CD8-positive, alpha-beta memory T cell (primary cell): ENCODE results near the gene ENOX1. TPM values are rescaled to one million over a fixed set of nuclear protein-coding genes. Genes with fewer than 3 reads are reported as not detected.

Experiments
- CTCF ChIA-PET: fragments of 350-600 bp; sonication (Branson Sonifier 250); formaldehyde crosslinking; loops from one replicate; lab custom pipeline; 2021; ENCODE audit warnings: antibody characterized with exemption; lab: Charles Lee
- POLR2A ChIA-PET: fragments of 350-600 bp; sonication (Branson Sonifier 250); formaldehyde crosslinking; loops from one replicate; lab custom pipeline; 2021; ENCODE audit warnings: antibody characterized with exemption; lab: Charles Lee
- DNase-seq, 5 donors: peaks; one replicate each; pipeline versions ENCODE4 v3.0.0 to v3.0.0-alpha.2; 2020 to 2022; ENCODE audit warnings: mixed read lengths in 1 of 5
- H3K27ac ChIP-seq: one replicate; pipeline ENCODE4 v1.7.0; 2013; ENCODE audit warnings: low read depth, mild to moderate bottlenecking, low read length, moderate library complexity
- H3K27me3 ChIP-seq: 2 replicates; pipeline ENCODE4 v1.7.0; 2013; ENCODE audit warnings: low read length, mild to moderate bottlenecking; ENCODE audit not compliant: insufficient read depth, poor library complexity, severe bottlenecking
- H3K36me3 ChIP-seq: 2 replicates; pipeline ENCODE4 v1.7.0; 2013; ENCODE audit warnings: mild to moderate bottlenecking, low read length, moderate library complexity; ENCODE audit not compliant: insufficient read depth
- H3K4me1 ChIP-seq: 2 replicates; pipeline ENCODE4 v1.7.0; 2013; ENCODE audit warnings: mild to moderate bottlenecking, low read length, moderate library complexity; ENCODE audit not compliant: insufficient read depth
- H3K4me3 ChIP-seq: 2 replicates; pipeline ENCODE4 v1.7.0; 2013; ENCODE audit warnings: mild to moderate bottlenecking, low read length
- H3K9me3 ChIP-seq: 2 replicates; pipeline ENCODE4 v1.7.0; 2013; ENCODE audit warnings: mild to moderate bottlenecking, low read length
- H3K27ac Mint-ChIP-seq, 8 donors: one replicate each; pipeline ENCODE4 v1.8.0; 2020 to 2021; ENCODE audit warnings: mixed read lengths in 8 of 8, mild to moderate bottlenecking in 6 of 8, inconsistent platforms in 3 of 8, moderate library complexity in 3 of 8
- H3K27me3 Mint-ChIP-seq, 2 donors: one replicate each; pipeline ENCODE4 v1.8.0; 2020 to 2021; ENCODE audit warnings: mixed read lengths in 2 of 2, mild to moderate bottlenecking in 1 of 2, moderate library complexity in 1 of 2
- H3K36me3 Mint-ChIP-seq, 3 donors: one replicate each; pipeline ENCODE4 v1.8.0; 2020 to 2021; ENCODE audit warnings: mixed read lengths in 3 of 3, inconsistent platforms in 1 of 3, mild to moderate bottlenecking in 1 of 3
- H3K4me1 Mint-ChIP-seq, 3 donors: one replicate each; pipeline ENCODE4 v1.8.0; 2020 to 2021; ENCODE audit warnings: mixed read lengths in 3 of 3, inconsistent platforms in 1 of 3, mild to moderate bottlenecking in 1 of 3
- H3K4me3 Mint-ChIP-seq, 7 donors: one replicate each; pipeline ENCODE4 v1.8.0; 2020 to 2021; ENCODE audit warnings: mixed read lengths in 7 of 7, mild to moderate bottlenecking in 6 of 7, moderate library complexity in 4 of 7, inconsistent platforms in 2 of 7
- H3K9me3 Mint-ChIP-seq, 5 donors: one replicate each; pipeline ENCODE4 v1.8.0; 2020 to 2022; ENCODE audit warnings: mixed read lengths in 5 of 5, mild to moderate bottlenecking in 3 of 5, moderate library complexity in 2 of 5, inconsistent platforms in 1 of 5
- polyA plus RNA-seq: library from polyadenylated mRNA; unstranded; fragments of 300-500 nt; fragmentation: Illumina TruSeq; gene quantifications from one replicate; pipeline ENCODE4 v1.2.3, GENCODE V29; 2021
- total RNA-seq, 2 experiments: library from RNA; stranded (reverse); gene quantifications; one replicate each; pipeline ENCODE4 v1.2.3, GENCODE V29; 2021

ENOX1 gene
- total and polyA plus RNA-seq, 3 experiments from 2014 or later = 0.18 to 0.29 TPM; not detected in 1

DNA sequence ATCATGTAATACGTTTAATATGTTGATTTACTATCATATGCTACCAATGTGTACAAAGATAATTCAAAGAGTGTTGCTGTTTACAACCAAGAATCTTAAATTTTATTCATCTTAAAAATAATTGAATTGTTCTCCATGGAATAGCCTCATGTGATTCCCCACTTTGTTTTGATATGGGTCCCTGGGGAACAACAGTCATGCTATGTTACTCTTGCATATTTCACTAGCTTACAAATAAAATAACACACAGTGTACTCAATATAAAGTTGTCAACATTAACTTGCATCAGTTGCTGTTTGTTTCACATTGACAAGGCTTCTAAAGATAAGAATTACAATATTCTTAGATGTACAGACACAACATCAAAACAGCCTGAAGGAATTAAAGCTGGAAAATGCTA, 2.3 kb downstream of the ENOX1 start:
- Histone ChIP-seq H3K4me3 (no peak overlapping the region), H3K36me3 (no peaks in the 10 kb centered on the region), H3K27ac (no peak overlapping the region), H3K27me3 (peaks cover 10% of the 10 kb centered on the region), H3K4me1 (no peaks in the 10 kb centered on the region), H3K9me3 (no peaks in the 10 kb centered on the region)
- DNase-seq = no peak
- POLR2A ChIA-PET = no interaction called here
- no peak overlapping the region for H3K4me3 Mint-ChIP-seq
- peaks cover 27 to 41% of the 10 kb centered on the region in 2 donors for H3K27me3 Mint-ChIP-seq
- H3K36me3 Mint-ChIP-seq = no peaks in the 10 kb centered on the region
- no peak overlapping the region for H3K27ac Mint-ChIP-seq
- CTCF ChIA-PET = no interaction called here
- H3K9me3 Mint-ChIP-seq = no peaks in the 10 kb centered on the region
- H3K4me1 Mint-ChIP-seq = peaks cover 7 to 21% (median 7%) of the 10 kb centered on the region in 3 donors

GRCh38 chr13:43783820-43784219, 3.0 kb downstream of the ENOX1 start:
- H3K27ac Mint-ChIP-seq = no peak overlapping the region
- H3K36me3 ChIP-seq = no peaks in the 10 kb centered on the region
- no peak for DNase-seq
- H3K36me3 Mint-ChIP-seq = no peaks in the 10 kb centered on the region
- H3K27ac ChIP-seq = no peak overlapping the region
- no peaks in the 10 kb centered on the region for H3K9me3 Mint-ChIP-seq
- no peak overlapping the region for H3K4me3 Mint-ChIP-seq
- POLR2A ChIA-PET = no interaction called here
- H3K27me3 ChIP-seq = peaks cover 10% of the 10 kb centered on the region
- CTCF ChIA-PET = no interaction called here
- H3K27me3 Mint-ChIP-seq = peaks cover 25 to 41% of the 10 kb centered on the region in 2 donors
- H3K4me1 Mint-ChIP-seq = peaks cover 7 to 21% (median 7%) of the 10 kb centered on the region in 3 donors
- H3K4me3 ChIP-seq = no peak overlapping the region
- no peaks in the 10 kb centered on the region for H3K9me3 ChIP-seq
- H3K4me1 ChIP-seq = no peaks in the 10 kb centered on the region

DNA sequence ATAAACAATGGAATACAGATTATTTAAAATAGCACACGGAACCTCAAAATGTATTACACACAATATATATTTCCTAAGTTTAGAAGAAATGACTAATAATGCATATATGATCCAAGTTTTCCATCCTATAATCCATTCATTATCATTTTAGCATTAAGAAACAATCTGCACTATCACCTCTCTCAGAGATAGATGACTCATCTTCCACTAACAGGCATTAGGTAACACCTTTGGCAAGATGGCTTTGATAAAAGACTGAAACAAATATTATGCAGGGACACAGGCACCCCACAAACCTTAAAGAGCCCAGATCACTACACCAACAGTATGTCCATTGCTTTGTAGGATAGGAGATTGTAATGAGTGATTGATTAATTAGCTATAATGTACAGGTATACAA, 4.1 kb downstream of the ENOX1 start:
- Histone ChIP-seq H3K27me3 (peaks cover 5% of the 10 kb centered on the region), H3K4me3 (no peak overlapping the region), H3K27ac (no peak overlapping the region), H3K36me3 (no peaks in the 10 kb centered on the region), H3K9me3 (no peaks in the 10 kb centered on the region), H3K4me1 (no peaks in the 10 kb centered on the region)
- Mint-ChIP-seq H3K4me3 (no peak overlapping the region), H3K4me1 (peaks cover 4 to 17% (median 5%) of the 10 kb centered on the region in 3 donors), H3K36me3 (no peaks in the 10 kb centered on the region), H3K27me3 (peaks cover 21 to 43% of the 10 kb centered on the region in 2 donors), H3K9me3 (no peaks in the 10 kb centered on the region), H3K27ac (no peak overlapping the region)
- CTCF ChIA-PET = no interaction called here
- POLR2A ChIA-PET = no interaction called here
- no peak for DNase-seq

DNA sequence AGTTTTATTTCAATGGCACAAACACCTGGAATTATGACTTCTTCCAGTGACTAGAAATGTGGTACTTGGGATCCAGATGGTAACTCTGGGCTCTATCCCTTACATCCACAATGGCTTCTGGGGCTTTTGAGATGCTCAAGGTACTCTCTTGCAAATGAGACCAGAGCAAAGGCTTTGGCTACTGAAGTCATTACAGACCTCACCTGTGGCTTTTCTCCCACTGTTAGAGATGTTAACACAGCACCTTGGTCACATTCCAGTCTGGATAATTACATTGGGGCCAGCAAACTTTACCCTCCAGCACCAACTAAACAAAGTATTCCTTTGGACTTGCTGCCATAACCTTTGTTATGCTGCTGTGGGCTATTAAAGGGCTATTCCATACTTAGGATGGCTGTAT, 6.1 kb downstream of the ENOX1 start:
- no peak overlapping the region for H3K4me3 ChIP-seq
- H3K9me3 Mint-ChIP-seq = no peaks in the 10 kb centered on the region
- DNase-seq = no peak
- H3K4me1 Mint-ChIP-seq = peaks cover 0 to 8% (median 0%) of the 10 kb centered on the region in 3 donors
- H3K9me3 ChIP-seq = no peaks in the 10 kb centered on the region
- no peak overlapping the region for H3K27ac ChIP-seq
- no peak overlapping the region for H3K27ac Mint-ChIP-seq
- H3K27me3 ChIP-seq = no peaks in the 10 kb centered on the region
- H3K4me1 ChIP-seq = no peaks in the 10 kb centered on the region
- H3K36me3 Mint-ChIP-seq = no peaks in the 10 kb centered on the region
- no peaks in the 10 kb centered on the region for H3K36me3 ChIP-seq
- peaks cover 17 to 43% of the 10 kb centered on the region in 2 donors for H3K27me3 Mint-ChIP-seq
- H3K4me3 Mint-ChIP-seq = no peak overlapping the region
- ChIA-PET CTCF (no interaction called here), POLR2A (no interaction called here)

DNA sequence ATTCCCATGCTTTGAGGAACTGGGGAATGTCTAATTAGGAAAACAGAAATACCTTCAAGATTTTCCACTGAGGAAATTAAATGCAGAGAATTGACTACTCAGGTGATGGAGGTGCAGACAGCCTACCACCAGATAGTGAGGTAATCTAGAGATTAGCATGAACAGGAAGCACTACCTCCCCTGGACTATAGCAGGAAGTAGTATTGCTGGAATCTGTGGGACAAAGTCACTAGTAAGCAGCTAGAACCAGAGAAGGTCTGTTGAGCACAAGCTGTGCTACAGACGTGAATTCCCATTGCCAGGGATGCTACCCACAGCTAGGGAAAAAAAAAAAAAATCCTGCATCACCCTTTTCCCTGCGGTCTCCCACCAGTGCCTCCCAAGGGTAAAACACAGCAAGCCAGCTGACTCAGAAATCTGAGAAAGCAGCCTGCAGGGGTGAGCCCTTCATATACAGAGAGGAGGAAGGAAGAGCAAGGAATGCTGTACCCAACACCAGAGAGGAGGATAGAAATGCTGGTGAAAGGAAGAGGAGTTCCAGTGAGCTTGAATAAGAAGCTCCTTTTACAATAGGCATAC, 10.2 kb downstream of the ENOX1 start:
- H3K27me3 Mint-ChIP-seq = peaks cover 14 to 45% of the 10 kb centered on the region in 2 donors
- H3K9me3 ChIP-seq = no peaks in the 10 kb centered on the region
- H3K9me3 Mint-ChIP-seq = no peaks in the 10 kb centered on the region
- no peak overlapping the region for H3K4me3 ChIP-seq
- POLR2A ChIA-PET = no interaction called here
- CTCF ChIA-PET = interaction anchor here (0.7 kb wide), 1 partner anchor 12 kb away, joined by 3 read pairs; no protein-coding TSS in a partner anchor
- DNase-seq = no peak
- no peak overlapping the region for H3K4me3 Mint-ChIP-seq
- H3K27ac Mint-ChIP-seq = peak overlapping the region in 1 of 8 donors; percentile 36
- H3K36me3 Mint-ChIP-seq = no peaks in the 10 kb centered on the region
- H3K36me3 ChIP-seq = no peaks in the 10 kb centered on the region
- no peaks in the 10 kb centered on the region for H3K4me1 Mint-ChIP-seq
- no peaks in the 10 kb centered on the region for H3K4me1 ChIP-seq
- no peaks in the 10 kb centered on the region for H3K27me3 ChIP-seq
- H3K27ac ChIP-seq = no peak overlapping the region

- Histone ChIP-seq H3K27me3 (no peaks in the 10 kb centered on the region), H3K9me3 (no peaks in the 10 kb centered on the region), H3K27ac (no peak overlapping the region), H3K36me3 (no peaks in the 10 kb centered on the region), H3K4me3 (no peak overlapping the region), H3K4me1 (no peaks in the 10 kb centered on the region)
- Mint-ChIP-seq H3K27me3 (peaks cover 14 to 45% of the 10 kb centered on the region in 2 donors), H3K27ac (no peak overlapping the region), H3K36me3 (no peaks in the 10 kb centered on the region), H3K4me3 (no peak overlapping the region), H3K4me1 (no peaks in the 10 kb centered on the region), H3K9me3 (no peaks in the 10 kb centered on the region)
- ChIA-PET POLR2A (no interaction called here), CTCF (interaction anchor here (0.7 kb wide), 1 partner anchor 11 kb away, joined by 3 read pairs; no protein-coding TSS in a partner anchor)
- no peak for DNase-seq
Observed at GRCh38 chr13:43776006-43776405, 10.8 kb downstream of the ENOX1 start.

DNA sequence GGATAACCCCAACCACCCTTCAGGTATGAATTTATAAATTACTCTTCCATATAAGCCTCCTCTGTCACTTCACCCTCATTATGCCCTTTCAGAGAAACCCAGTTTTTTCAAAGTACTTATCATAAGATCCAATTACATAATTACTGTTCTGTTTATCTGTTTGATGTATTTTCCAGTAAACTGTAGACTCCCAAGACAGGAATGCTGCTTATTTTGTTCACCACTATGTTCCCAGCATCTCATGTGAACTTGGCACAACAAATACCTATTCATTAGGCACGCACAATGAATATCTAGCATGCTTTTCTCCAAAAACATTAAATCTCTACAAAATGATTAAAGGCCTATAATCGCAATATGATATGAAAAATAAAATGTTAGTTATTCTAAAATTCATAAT, 13.2 kb downstream of the ENOX1 start:
- no peaks in the 10 kb centered on the region for H3K36me3 ChIP-seq
- ChIA-PET CTCF (no interaction called here), POLR2A (no interaction called here)
- DNase-seq = no peak
- Mint-ChIP-seq H3K27ac (no peak overlapping the region), H3K4me3 (no peak overlapping the region), H3K36me3 (no peaks in the 10 kb centered on the region), H3K4me1 (no peaks in the 10 kb centered on the region), H3K27me3 (peaks cover 10 to 36% of the 10 kb centered on the region in 2 donors), H3K9me3 (no peaks in the 10 kb centered on the region)
- H3K27me3 ChIP-seq = no peaks in the 10 kb centered on the region
- no peaks in the 10 kb centered on the region for H3K4me1 ChIP-seq
- no peak overlapping the region for H3K4me3 ChIP-seq
- H3K9me3 ChIP-seq = no peaks in the 10 kb centered on the region
- no peak overlapping the region for H3K27ac ChIP-seq

DNA sequence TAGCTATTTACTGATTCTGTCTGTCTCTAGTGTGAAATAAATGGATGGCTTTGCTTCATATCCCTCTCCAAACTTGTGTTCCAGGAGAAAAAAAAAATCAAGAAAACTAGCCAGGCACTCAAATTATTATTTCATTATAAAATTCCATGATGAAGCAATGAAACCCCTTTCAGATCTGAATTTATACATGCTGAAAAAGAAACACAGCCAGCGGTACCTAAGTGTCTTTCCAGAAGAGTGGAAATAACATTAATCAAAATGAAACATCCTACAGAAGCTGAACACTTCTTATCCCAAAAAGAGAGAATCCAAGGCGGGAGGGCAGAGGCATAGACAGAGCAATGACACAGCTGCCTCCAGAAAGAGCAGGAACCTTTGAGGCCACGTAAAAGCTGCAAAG, 15.9 kb downstream of the ENOX1 start:
- no peak overlapping the region for H3K4me3 Mint-ChIP-seq
- CTCF ChIA-PET = no interaction called here

More for the DNA sequence above, 15.9 kb downstream of the ENOX1 start:
- no peaks in the 10 kb centered on the region for H3K4me1 ChIP-seq
- H3K27ac Mint-ChIP-seq = no peak overlapping the region
- POLR2A ChIA-PET = no interaction called here
- H3K36me3 ChIP-seq = no peaks in the 10 kb centered on the region
- no peaks in the 10 kb centered on the region for H3K9me3 Mint-ChIP-seq
- H3K4me3 ChIP-seq = no peak overlapping the region
- H3K27me3 Mint-ChIP-seq = peaks cover 12 to 19% of the 10 kb centered on the region in 2 donors
- no peak for DNase-seq
- no peaks in the 10 kb centered on the region for H3K9me3 ChIP-seq
- H3K27me3 ChIP-seq = no peaks in the 10 kb centered on the region
- no peak overlapping the region for H3K27ac ChIP-seq
- H3K36me3 Mint-ChIP-seq = no peaks in the 10 kb centered on the region
- H3K4me1 Mint-ChIP-seq = no peaks in the 10 kb centered on the region
